ENCODE data around the gene APOL5. TPM values are rescaled to one million over a fixed set of nuclear protein-coding genes. Genes with fewer than 3 reads are reported as not detected.

APOL5 gene
- total RNA-seq, 1 donor: not detected

DNA sequence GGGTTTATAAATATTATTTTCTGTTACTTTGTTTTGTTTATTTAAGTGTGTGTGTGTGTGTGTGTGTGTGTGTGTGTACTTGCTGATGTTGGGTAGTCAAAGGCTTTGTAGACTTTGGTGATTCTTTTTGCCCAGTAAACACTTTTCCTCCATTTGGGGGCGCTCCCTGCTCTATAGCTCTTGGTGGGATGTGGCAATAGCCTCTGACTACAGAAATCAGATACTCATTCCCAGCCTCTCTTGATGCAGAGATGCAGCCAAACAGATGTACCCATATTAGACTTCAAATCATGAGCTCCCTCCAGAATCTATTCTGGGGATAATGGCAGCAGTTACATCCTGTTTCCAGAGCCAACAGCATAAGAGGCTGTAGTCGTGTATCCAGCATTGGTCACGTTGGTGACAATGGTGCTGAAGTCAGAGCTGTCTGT is 33.4 kb upstream of the APOL5 start:
- TF ChIP-seq CTCF (IDR thresholded peaks at IDR 0.05; ENCODE audit: insufficient read depth, low read depth, low read length): peak; percentile 50
- peak; percentile 61 for DNase-seq (ENCODE audit: low read depth)
- no peak overlapping the region for H3K4me3 ChIP-seq (ENCODE audit: low read depth, low read length)

- no peak overlapping the region for H3K4me3 ChIP-seq (ENCODE audit: low read depth, low read length)
- TF ChIP-seq CTCF (IDR thresholded peaks at IDR 0.05; ENCODE audit: insufficient read depth, low read depth, low read length): no peak
- DNase-seq (ENCODE audit: low read depth): no peak
Measured at GRCh38 chr22:35684732-35685131, 32.9 kb upstream of the APOL5 start.

DNA sequence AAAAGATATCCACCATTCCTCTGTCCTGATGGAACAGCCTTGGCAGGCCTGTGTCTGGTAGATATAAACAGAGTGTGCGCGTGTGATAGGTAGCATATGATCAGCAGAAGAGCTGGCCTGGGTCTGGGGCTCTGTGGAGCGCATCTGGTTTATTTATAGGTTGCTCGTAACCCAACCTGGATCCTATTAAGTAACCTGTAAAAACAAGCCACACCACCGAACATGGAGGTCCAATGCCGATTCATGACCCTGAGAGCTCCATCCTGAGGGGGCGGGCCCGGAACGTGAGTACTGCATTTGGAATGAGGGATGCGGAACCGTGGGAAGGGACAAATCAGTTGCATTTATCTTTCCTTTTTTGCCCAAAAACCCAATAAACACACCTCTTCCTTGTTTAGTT is 31.9 kb upstream of the APOL5 start:
- DNase-seq (ENCODE audit: low read depth): no peak
- TF ChIP-seq CTCF (IDR thresholded peaks at IDR 0.05; ENCODE audit: insufficient read depth, low read depth, low read length): no peak

GRCh38 chr22:35686298-35686697 is 31.4 kb upstream of the APOL5 start:
- DNase-seq (ENCODE audit: low read depth): no peak

More for the DNA sequence above, 31.9 kb upstream of the APOL5 start:
- H3K4me3 ChIP-seq (ENCODE audit: low read depth, low read length): no peak overlapping the region

DNA sequence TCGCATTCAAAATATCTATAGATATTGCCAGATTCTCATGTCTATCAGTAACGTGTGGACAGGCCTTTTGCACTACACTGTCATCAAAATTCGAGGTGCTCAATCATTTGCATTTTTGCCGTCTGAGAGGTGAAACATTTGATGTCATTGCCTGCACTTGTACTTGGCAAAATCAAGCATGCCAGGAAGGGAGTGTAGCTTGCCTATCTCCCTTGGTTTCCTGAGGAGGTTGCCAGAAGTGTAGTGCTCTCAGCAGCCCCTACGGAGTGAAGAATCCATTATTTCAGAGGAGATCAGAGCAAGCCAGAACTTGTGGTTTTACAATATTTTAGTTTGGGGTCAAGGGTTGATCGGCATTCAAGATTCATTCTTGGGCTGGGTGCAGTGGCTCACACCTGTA is 30.2 kb upstream of the APOL5 start:
- DNase-seq (ENCODE audit: low read depth): no peak
- H3K4me3 ChIP-seq (ENCODE audit: low read depth, low read length): no peak overlapping the region
- TF ChIP-seq CTCF (IDR thresholded peaks at IDR 0.05; ENCODE audit: insufficient read depth, low read depth, low read length): no peak

More at GRCh38 chr22:35686298-35686697, 31.4 kb upstream of the APOL5 start:
- no peak for TF ChIP-seq CTCF (IDR thresholded peaks at IDR 0.05; ENCODE audit: insufficient read depth, low read depth, low read length)
- H3K4me3 ChIP-seq (ENCODE audit: low read depth, low read length): no peak overlapping the region

DNA sequence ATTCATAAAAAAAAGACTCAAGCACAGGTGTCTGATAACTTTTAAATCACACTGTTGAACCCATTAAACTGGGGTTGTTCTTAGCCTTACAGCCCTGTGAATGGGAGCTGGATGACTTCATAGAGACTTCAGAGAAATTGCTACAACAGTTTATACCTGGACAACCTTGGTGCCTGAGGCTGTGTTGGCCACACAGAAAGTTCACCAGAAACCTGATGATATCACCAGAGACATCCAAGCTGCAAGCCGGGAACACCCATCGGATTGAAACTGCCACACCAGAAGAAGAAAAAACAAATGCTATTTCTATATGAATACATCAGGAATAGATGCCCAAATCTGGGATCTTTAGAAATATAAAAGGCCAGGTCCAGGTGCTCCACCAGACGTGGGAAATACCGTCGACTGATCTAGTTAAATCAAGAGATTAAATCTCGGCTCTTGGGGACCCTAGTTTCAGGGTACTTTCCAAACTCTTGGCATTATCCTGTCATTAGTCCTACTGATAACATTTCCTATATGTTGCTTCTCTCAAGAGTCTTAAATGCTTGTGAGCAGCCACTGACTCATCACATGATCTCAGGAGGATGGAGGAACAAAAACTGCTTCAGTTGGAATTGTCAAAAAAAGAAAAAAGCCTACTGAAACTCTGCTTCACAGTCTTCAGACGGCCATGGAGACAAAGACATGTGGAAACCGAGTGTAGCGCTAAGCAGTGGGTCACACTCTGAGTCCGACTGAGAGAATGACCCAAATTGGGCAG is 28.6 kb upstream of the APOL5 start:
- TF ChIP-seq CTCF (IDR thresholded peaks at IDR 0.05; ENCODE audit: insufficient read depth, low read depth, low read length): no peak
- H3K4me3 ChIP-seq (ENCODE audit: low read depth, low read length): no peak overlapping the region
- no peak for DNase-seq (ENCODE audit: low read depth)

DNA sequence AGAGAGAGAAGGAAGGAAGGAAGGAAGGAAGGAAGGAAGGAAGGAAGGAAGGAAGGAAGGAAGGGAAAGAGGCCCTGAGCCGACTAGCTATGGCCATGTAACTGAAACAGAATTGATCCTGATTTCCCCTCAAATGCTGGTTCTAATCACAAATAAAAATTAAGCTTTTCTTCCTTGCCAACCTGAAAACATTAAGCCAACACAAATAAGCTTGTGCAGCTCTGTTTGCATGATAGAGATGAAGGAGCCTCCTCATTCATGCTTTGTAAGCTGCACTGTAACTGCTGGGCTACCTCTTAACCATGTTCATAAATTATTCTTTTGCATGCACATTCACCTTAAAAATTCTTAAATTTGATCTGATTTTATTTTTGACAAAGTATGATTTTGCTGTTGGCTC is 27.7 kb upstream of the APOL5 start:
- no peak for DNase-seq (ENCODE audit: low read depth)
- no peak for TF ChIP-seq CTCF (IDR thresholded peaks at IDR 0.05; ENCODE audit: insufficient read depth, low read depth, low read length)
- H3K4me3 ChIP-seq (ENCODE audit: low read depth, low read length): no peak overlapping the region
